Measurements from ENCODE around the gene RUVBL2. TPM values are rescaled to one million over a fixed set of nuclear protein-coding genes. Genes with fewer than 3 reads are reported as not detected.

Gene RUVBL2
- total RNA-seq, 1 experiment from 2014 or later: 199 TPM

DNA sequence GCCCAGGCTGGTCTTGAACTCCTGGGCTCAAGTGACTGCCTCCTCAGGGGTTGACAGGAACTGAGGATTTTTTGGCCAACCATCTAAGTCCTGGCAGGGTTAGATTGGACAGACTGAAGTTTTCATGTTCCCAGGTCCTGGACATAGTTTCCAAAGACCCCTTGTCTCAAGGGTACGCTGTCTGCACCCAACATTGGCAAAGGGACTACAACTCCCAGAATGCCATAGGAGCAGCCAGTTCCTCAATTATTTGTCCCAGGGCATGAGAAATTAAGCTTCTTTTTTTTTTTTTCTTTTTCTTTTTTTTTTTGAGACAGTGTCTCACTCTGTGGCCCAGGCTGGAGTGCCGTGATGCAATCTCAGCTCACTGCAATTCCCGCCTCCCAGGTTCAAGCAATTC is 7.5 kb upstream of the RUVBL2 start:
- H3K9me3 Mint-ChIP-seq (ENCODE audit: low read depth, unreplicated experiment): no peaks in the 10 kb centered on the region
- CTCF ChIA-PET: interaction anchor here (0.6 kb wide), 1 partner anchor 105 kb away, joined by 4 read pairs; no protein-coding TSS in a partner anchor
- no TSS peak for BruUV-seq (replicated peaks)
- H3K4me3 Mint-ChIP-seq (ENCODE audit: low read depth, unreplicated experiment): no peak overlapping the region
- no peak overlapping the region for H3K27ac Mint-ChIP-seq (ENCODE audit: unreplicated experiment)
- TF ChIP-seq, protein P1, sequence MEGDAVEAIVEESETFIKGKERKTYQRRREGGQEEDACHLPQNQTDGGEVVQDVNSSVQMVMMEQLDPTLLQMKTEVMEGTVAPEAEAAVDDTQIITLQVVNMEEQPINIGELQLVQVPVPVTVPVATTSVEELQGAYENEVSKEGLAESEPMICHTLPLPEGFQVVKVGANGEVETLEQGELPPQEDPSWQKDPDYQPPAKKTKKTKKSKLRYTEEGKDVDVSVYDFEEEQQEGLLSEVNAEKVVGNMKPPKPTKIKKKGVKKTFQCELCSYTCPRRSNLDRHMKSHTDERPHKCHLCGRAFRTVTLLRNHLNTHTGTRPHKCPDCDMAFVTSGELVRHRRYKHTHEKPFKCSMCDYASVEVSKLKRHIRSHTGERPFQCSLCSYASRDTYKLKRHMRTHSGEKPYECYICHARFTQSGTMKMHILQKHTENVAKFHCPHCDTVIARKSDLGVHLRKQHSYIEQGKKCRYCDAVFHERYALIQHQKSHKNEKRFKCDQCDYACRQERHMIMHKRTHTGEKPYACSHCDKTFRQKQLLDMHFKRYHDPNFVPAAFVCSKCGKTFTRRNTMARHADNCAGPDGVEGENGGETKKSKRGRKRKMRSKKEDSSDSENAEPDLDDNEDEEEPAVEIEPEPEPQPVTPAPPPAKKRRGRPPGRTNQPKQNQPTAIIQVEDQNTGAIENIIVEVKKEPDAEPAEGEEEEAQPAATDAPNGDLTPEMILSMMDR (IDR thresholded peaks at IDR 0.05; ENCODE audit: unreplicated experiment): no peak
- no peaks in the 10 kb centered on the region for H3K27me3 Mint-ChIP-seq (ENCODE audit: unreplicated experiment)
- DNase-seq: no peak
- peaks cover 14% of the 10 kb centered on the region for H3K4me1 Mint-ChIP-seq (ENCODE audit: low read depth, unreplicated experiment)
- intact Hi-C loops (cut with micrococcal nuclease; ENCODE audit: unreplicated experiment): no loop called here
- H3K36me3 Mint-ChIP-seq (ENCODE audit: insufficient read depth, unreplicated experiment): peaks cover 59% of the 10 kb centered on the region

DNA sequence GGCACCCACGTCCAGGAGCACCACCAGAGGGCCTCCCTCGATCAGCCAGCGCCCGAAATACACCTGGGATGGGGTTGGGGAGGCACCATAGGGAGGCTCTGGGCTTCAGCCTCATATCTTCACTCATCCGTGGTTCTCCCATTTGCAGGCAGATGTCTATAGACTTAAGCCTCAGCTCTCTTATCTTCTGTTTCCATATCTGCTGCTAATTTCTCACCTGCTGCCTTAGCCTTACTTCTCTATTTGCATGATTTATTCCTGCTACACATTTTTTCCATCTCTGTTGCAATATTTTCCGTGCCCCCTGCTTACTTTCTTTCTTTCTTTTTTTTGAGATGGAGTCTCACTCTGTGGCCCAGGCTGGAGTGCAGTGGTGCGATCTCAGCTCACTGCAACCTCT is 6.4 kb upstream of the RUVBL2 start:
- TF ChIP-seq, protein P1 (IDR thresholded peaks at IDR 0.05; ENCODE audit: unreplicated experiment): no peak
- Mint-ChIP-seq H3K36me3 (ENCODE audit: insufficient read depth, unreplicated experiment) (peaks cover 56% of the 10 kb centered on the region), H3K4me3 (ENCODE audit: low read depth, unreplicated experiment) (no peak overlapping the region), H3K9me3 (ENCODE audit: low read depth, unreplicated experiment) (no peaks in the 10 kb centered on the region), H3K4me1 (ENCODE audit: low read depth, unreplicated experiment) (peaks cover 15% of the 10 kb centered on the region), H3K27me3 (ENCODE audit: unreplicated experiment) (no peaks in the 10 kb centered on the region), H3K27ac (ENCODE audit: unreplicated experiment) (no peak overlapping the region)
- CTCF ChIA-PET: no interaction called here
- intact Hi-C loops (cut with micrococcal nuclease; ENCODE audit: unreplicated experiment): no loop called here
- no peak for DNase-seq
- BruUV-seq (replicated peaks): no TSS peak

DNA sequence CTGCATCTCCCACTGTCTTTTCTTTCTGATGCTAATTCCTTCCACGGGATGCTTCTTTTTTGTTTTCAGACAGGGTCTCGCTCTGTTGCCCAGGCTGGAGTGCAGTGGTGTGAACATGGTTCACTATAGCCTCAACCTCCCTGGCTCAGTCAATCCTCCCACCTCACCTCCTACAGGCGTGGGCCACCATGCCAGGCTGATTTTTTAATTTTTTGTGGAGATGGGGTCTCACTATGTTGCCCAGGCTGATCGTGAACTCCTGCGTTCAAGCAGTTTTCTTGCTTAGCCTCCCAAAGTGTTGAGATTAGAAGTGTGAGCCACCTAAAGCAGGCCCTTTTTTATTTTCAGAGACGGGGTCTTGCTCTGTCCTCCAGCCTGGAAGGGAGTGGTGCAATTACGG is 5.4 kb upstream of the RUVBL2 start:
- Mint-ChIP-seq H3K27ac (ENCODE audit: unreplicated experiment) (no peak overlapping the region), H3K9me3 (ENCODE audit: low read depth, unreplicated experiment) (no peaks in the 10 kb centered on the region), H3K36me3 (ENCODE audit: insufficient read depth, unreplicated experiment) (peaks cover 59% of the 10 kb centered on the region), H3K4me3 (ENCODE audit: low read depth, unreplicated experiment) (no peak overlapping the region), H3K27me3 (ENCODE audit: unreplicated experiment) (no peaks in the 10 kb centered on the region), H3K4me1 (ENCODE audit: low read depth, unreplicated experiment) (peaks cover 15% of the 10 kb centered on the region)
- intact Hi-C loops (cut with micrococcal nuclease; ENCODE audit: unreplicated experiment): no loop called here
- no TSS peak for BruUV-seq (replicated peaks)
- no peak for DNase-seq
- TF ChIP-seq, protein P1 (IDR thresholded peaks at IDR 0.05; ENCODE audit: unreplicated experiment): no peak
- CTCF ChIA-PET: interaction anchor here (1.1 kb wide), 1 partner anchor 8 kb away, joined by 3 read pairs; no protein-coding TSS in a partner anchor

DNA sequence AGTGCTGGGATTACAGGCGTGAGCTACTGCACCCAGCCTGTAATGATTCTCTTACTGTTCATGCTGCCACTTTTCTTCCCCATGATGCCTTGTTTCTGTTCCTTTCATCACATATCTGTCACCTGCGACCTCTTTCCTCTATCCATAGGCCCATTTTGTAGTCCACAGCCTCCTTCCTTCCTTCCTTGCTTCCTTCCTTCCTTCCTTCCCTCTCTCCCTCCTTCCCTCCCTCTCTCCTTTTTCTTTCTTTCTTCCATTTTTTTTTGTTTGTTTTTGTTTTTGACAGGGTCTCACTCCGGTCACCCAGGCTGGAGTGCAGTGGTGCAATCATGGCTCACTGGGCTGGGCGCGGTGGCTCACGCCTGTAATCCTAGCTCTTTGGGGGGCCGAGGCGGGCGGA is 4.8 kb upstream of the RUVBL2 start:
- intact Hi-C loops (cut with micrococcal nuclease; ENCODE audit: unreplicated experiment): no loop called here
- no peak for DNase-seq
- Mint-ChIP-seq H3K27ac (ENCODE audit: unreplicated experiment) (no peak overlapping the region), H3K4me3 (ENCODE audit: low read depth, unreplicated experiment) (no peak overlapping the region), H3K36me3 (ENCODE audit: insufficient read depth, unreplicated experiment) (peaks cover 64% of the 10 kb centered on the region), H3K9me3 (ENCODE audit: low read depth, unreplicated experiment) (no peaks in the 10 kb centered on the region), H3K4me1 (ENCODE audit: low read depth, unreplicated experiment) (peaks cover 16% of the 10 kb centered on the region), H3K27me3 (ENCODE audit: unreplicated experiment) (no peaks in the 10 kb centered on the region)
- TF ChIP-seq, protein P1 (IDR thresholded peaks at IDR 0.05; ENCODE audit: unreplicated experiment): no peak
- no TSS peak for BruUV-seq (replicated peaks)
- CTCF ChIA-PET: interaction anchor here (1.1 kb wide), 1 partner anchor 9 kb away, joined by 3 read pairs; no protein-coding TSS in a partner anchor

All from Calu3 (cell line).